Measurements from ENCODE around the gene IL1F10.

IL1F10 gene

DNA sequence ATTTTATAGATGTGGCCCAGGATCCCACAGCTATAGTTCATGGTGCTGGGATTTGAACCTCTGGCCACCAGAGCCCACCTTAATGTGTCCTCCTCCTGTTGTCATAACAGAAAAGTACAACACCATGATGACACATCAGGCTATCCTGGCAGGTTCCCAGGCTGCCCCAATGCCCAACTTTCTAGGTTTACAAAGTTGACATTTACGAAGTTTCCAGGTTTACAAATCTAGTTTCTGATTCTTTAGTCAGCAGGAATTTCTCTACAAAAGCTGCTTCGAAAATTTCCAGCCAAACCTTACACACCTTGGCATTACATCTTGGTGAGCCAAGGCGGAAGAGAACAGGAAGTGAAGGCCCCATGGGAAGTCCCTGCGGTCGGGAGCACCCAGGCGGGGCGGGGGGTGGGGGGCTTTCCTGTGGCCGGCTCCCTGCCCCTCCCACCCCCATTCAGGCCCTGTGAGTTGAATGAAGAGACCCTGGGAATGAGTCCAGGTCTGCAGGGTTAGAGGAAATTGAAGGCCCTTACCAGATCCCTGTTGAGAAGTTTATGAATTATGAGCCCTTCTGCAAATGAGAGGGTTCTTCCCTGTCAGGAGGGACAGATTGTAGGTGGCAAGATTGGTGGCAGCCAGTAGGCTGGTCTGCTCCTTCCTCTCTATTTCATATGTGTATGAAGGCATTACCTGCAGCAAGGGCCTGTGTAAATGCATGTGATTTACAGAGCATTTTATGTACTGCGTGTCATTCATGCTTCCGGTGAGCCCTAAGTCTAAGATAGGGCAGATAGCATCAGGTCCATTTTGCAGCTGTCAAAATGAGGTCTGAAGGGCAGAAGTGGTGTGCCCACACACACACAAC lies 48.6 kb downstream of the IL1F10 start:
- no peak for TF ChIP-seq CTCF (conservative IDR thresholded peaks at IDR 0.05; ENCODE audit: low read depth, low read length)
- no peak for DNase-seq (ENCODE audit: low read depth)
- no peak overlapping the region for H3K4me3 ChIP-seq (ENCODE audit: low read length)

DNA sequence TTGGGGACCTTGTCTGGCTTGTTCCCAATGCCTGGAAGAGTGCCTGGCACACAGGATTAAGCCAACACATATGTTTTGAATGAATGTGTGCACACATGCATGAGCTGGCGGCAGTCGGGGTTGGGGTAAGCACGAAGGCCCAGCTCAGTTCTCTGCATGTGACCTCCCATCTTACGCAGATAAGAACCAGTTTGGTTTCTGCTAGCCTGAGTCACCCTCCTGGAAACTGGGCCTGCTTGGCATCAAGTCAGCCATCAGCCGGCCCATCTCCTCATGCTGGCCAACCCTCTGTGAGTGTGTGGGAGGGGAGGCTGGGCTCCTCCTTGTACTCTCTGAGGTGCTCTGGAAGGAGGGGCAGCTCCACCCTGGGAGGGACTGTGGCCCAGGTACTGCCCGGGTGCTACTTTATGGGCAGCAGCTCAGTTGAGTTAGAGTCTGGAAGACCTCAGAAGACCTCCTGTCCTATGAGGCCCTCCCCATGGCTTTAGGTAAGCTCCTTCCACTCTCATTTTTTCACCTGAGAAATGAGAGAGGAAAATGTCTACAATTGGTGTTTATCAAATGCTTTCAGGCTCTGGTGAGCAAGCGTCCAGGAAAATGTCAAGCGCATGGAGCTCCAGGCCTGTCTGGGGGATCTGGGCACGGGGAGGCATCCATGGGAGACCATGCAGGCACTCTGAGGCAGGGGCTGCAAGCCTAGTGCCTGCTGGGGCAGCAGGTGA lies 49.9 kb downstream of the IL1F10 start:
- DNase-seq (ENCODE audit: low read depth) = peak; percentile 69
- no peak for TF ChIP-seq CTCF (conservative IDR thresholded peaks at IDR 0.05; ENCODE audit: low read depth, low read length)
- H3K4me3 ChIP-seq (ENCODE audit: low read length) = no peak overlapping the region

GRCh38 chr2:113118263-113118657 lies 50.5 kb downstream of the IL1F10 start:
- H3K4me3 ChIP-seq (ENCODE audit: low read length) = no peak overlapping the region
- TF ChIP-seq CTCF (conservative IDR thresholded peaks at IDR 0.05; ENCODE audit: low read depth, low read length) = no peak
- no peak for DNase-seq (ENCODE audit: low read depth)

GRCh38 chr2:113119111-113119510 lies 51.3 kb downstream of the IL1F10 start:
- no peak for DNase-seq (ENCODE audit: low read depth)
- H3K4me3 ChIP-seq (ENCODE audit: low read length) = no peak overlapping the region
- TF ChIP-seq CTCF (conservative IDR thresholded peaks at IDR 0.05; ENCODE audit: low read depth, low read length) = no peak

- DNase-seq (ENCODE audit: low read depth) = no peak
- no peak for TF ChIP-seq CTCF (conservative IDR thresholded peaks at IDR 0.05; ENCODE audit: low read depth, low read length)
- no peak overlapping the region for H3K4me3 ChIP-seq (ENCODE audit: low read length)
These were observed 53.1 kb downstream of the IL1F10 start for GRCh38 chr2:113120861-113121260.

- TF ChIP-seq CTCF (conservative IDR thresholded peaks at IDR 0.05; ENCODE audit: low read depth, low read length) = no peak
- DNase-seq (ENCODE audit: low read depth) = no peak
- H3K4me3 ChIP-seq (ENCODE audit: low read length) = no peak overlapping the region
These were observed 54.6 kb downstream of the IL1F10 start for GRCh38 chr2:113122364-113122763.

Data from retinal pigment epithelial cell (primary cell).